Heart left ventricle (tissue), 16 donors: Measurements from ENCODE around the gene PARD3. TPM values are rescaled to one million over a fixed set of nuclear protein-coding genes. Genes with fewer than 3 reads are reported as not detected.

Experiments used
- ATAC-seq, 4 donors: fragments of 200-7000 bp; cut with Tn5 transposase; one replicate each; pipeline ENCODE4 v1.9.1; 2020 to 2022; ENCODE audit warnings: moderate library complexity in 4 of 4, mild to moderate bottlenecking in 3 of 4, moderate number of reproducible peaks in 1 of 4
- DNase-seq, 5 donors: peaks; one replicate each; pipeline ENCODE4 v3.0.0-alpha.2; 2020
- H3K27ac ChIP-seq, 12 donors: fragments of 200-600 bp; sonication (generic) in 4 of 12; one replicate each; pipeline versions ENCODE4 v1.5.0 to v1.8.0; 2016 to 2022; ENCODE audit warnings: mild to moderate bottlenecking in 2 of 12
- H3K27me3 ChIP-seq, 9 donors: fragments of 200-600 bp; sonication (generic) in 2 of 9; one replicate each; pipeline versions ENCODE4 v1.5.1 to v1.8.0; 2016 to 2022; ENCODE audit warnings: mild to moderate bottlenecking in 3 of 9
- H3K36me3 ChIP-seq, 9 donors: fragments of 200-600 bp; sonication (generic) in 2 of 9; one replicate each; pipeline versions ENCODE4 v1.5.0 to v1.8.0; 2018 to 2022; ENCODE audit warnings: mild to moderate bottlenecking in 2 of 9
- H3K4me1 ChIP-seq, 12 donors: fragments of 200-600 bp; sonication (generic) in 4 of 12; one replicate each; pipeline versions ENCODE4 v1.5.0 to v1.8.0; 2016 to 2022; ENCODE audit warnings: mild to moderate bottlenecking in 3 of 12
- H3K4me3 ChIP-seq, 12 donors: fragments of 200-600 bp; sonication (generic) in 4 of 12; one replicate each; pipeline versions ENCODE4 v1.5.0 to v1.8.0; 2017 to 2022; ENCODE audit warnings: mild to moderate bottlenecking in 9 of 12, moderate library complexity in 4 of 12
- H3K9me3 ChIP-seq, 12 donors: fragments of 200-600 bp; sonication (generic) in 4 of 12; one replicate each; pipeline versions ENCODE4 v1.5.0 to v1.8.0; 2016 to 2022; ENCODE audit warnings: mild to moderate bottlenecking in 1 of 12
- CTCF ChIP-seq, 12 donors: fragments of 200-600 bp; sonication (generic) in 4 of 12; IDR thresholded peaks; one replicate each; pipeline versions ENCODE4 v1.5.0 to v1.8.0; 2018 to 2022; ENCODE audit warnings: antibody characterized with exemption in 12 of 12, mild to moderate bottlenecking in 5 of 12
- POLR2A ChIP-seq, 2 donors: fragments of 450-650 bp; IDR thresholded peaks; one replicate each; pipeline ENCODE4 v1.6.1; 2017; ENCODE audit warnings: antibody characterized with exemption in 2 of 2, mild to moderate bottlenecking in 2 of 2, moderate library complexity in 2 of 2
- WGBS, 4 donors: extraction: QIAGEN DNeasy Blood & Tissue Kit in 2 of 4; methylation state at CpG; one replicate each; pipeline versions ENCODE4 v1.1.5 to v1.1.7; 2013 to 2018; 5-methylcytosine and 5-hydroxymethylcytosine counted together
- intact Hi-C, 10 donors: fragments of 100-400 bp; cut with DNase I; formaldehyde crosslinking; loops; one replicate each; pipeline versions ENCODE4 v1.11.1 to v1.14.2; 2022
- polyA plus RNA-seq, 2 donors: library from polyadenylated mRNA; stranded (reverse); fragments of 200-250 nt; gene quantifications; one replicate each; pipeline ENCODE4 v1.2.3, GENCODE V29; 2013
- total RNA-seq, 9 donors: library from RNA; depleted of rRNA in 2 of 9; stranded (reverse); fragments of >200 nt in 2 of 9; fragmentation: NEBNext Ultra II Directional in 3 of 9; extraction: Animal tissue kit (Norgen Biotek cat#: 25700) in 3 of 9; gene quantifications; one replicate each; pipeline versions ENCODE4 v1.1.0 to v1.2.4, GENCODE V29; 2016 to 2023
- donor health status: ischemic (EF 13 %, LVEDD 7.1; RV severe dilation, severe dysfunction).
- donor health status: healthy with polysubstance abuse.
- donor health status: DM: no; HTN: yes; CAD: no.
- donor health status: DM: no; HTN: no; CAD: no.
- donor health status: ischemic (EF 25% LVEDD 6.9; RV normal size, moderate dysfunction).
- donor health status: ischemic (EF 25% LVEDD 5.7; RV mildly dilated, moderate dysfunction).
- donor health status: healthy.
- donor health status: DM: yes; HTN: yes; CAD: no.
- donor health status: ischemic (EF 35%, LVEDD 5.7; RV mildly dilated, moderate dysfunction).
- donor health status: nonischemic (EF 11% LVEDD 7.7; RV severe dilation, severe dysfunction).
- donor health status: DM: yes; HTN: yes; CAD: no.
- donor health status: PGD.
- donor health status: ischemic (EF 29% LVEDD 5.4; RV normal size, mild dysfunction).
- donor health status: nonischemic (EF 23%, LVEDD 6.1; RV moderate dilation, normal function).

The PARD3 gene
- total and polyA plus RNA-seq, 11 donors: 24.8 to 69.7 (median 33.1) TPM

GRCh38 chr10:34486008-34486407 is 329.1 kb downstream of the PARD3 start:
- H3K4me3 ChIP-seq: no peak overlapping the region
- ATAC-seq (no peak), DNase-seq (no peak)
- H3K4me1 ChIP-seq: peaks cover 0 to 1% (median 0%) of the 10 kb centered on the region in 12 donors
- WGBS, 4 donors: 97 to 98% (median 97%) methylated on average over 5 of the region's 5 CpGs
- no peak for TF ChIP-seq POLR2A (IDR thresholded peaks at IDR 0.05)
- TF ChIP-seq CTCF (IDR thresholded peaks at IDR 0.05): no peak
- no peaks in the 10 kb centered on the region for H3K9me3 ChIP-seq
- H3K27ac ChIP-seq: no peak overlapping the region
- H3K27me3 ChIP-seq: no peaks in the 10 kb centered on the region
- intact Hi-C loops: no loop called here
- no peaks in the 10 kb centered on the region for H3K36me3 ChIP-seq

- H3K4me3 ChIP-seq: no peak overlapping the region
- H3K36me3 ChIP-seq: no peaks in the 10 kb centered on the region
- DNase-seq (no peak), ATAC-seq (no peak)
- no peak overlapping the region for H3K27ac ChIP-seq
- peaks cover 0 to 11% (median 0%) of the 10 kb centered on the region in 12 donors for H3K4me1 ChIP-seq
- no peaks in the 10 kb centered on the region for H3K27me3 ChIP-seq
- intact Hi-C loops: no loop called here
- no peaks in the 10 kb centered on the region for H3K9me3 ChIP-seq
- WGBS, 4 donors: 95 to 96% (median 95%) methylated on average over 4 of the region's 4 CpGs
- no peak for TF ChIP-seq CTCF (IDR thresholded peaks at IDR 0.05)
- TF ChIP-seq POLR2A (IDR thresholded peaks at IDR 0.05): no peak
These were observed 330.9 kb downstream of the PARD3 start for GRCh38 chr10:34484164-34484563.

GRCh38 chr10:34480345-34480744 is 334.8 kb downstream of the PARD3 start:
- WGBS, 4 donors: 88 to 95% (median 92%) methylated on average over 4 of the region's 4 CpGs
- no peak for DNase-seq
- no peak for ATAC-seq
- Histone ChIP-seq H3K36me3 (no peaks in the 10 kb centered on the region), H3K27me3 (no peaks in the 10 kb centered on the region), H3K27ac (no peak overlapping the region), H3K9me3 (no peaks in the 10 kb centered on the region), H3K4me1 (peaks cover 0 to 12% (median 0%) of the 10 kb centered on the region in 12 donors), H3K4me3 (no peak overlapping the region)
- TF ChIP-seq POLR2A (IDR thresholded peaks at IDR 0.05) (no peak), CTCF (IDR thresholded peaks at IDR 0.05) (no peak)
- intact Hi-C loops: no loop called here

DNA sequence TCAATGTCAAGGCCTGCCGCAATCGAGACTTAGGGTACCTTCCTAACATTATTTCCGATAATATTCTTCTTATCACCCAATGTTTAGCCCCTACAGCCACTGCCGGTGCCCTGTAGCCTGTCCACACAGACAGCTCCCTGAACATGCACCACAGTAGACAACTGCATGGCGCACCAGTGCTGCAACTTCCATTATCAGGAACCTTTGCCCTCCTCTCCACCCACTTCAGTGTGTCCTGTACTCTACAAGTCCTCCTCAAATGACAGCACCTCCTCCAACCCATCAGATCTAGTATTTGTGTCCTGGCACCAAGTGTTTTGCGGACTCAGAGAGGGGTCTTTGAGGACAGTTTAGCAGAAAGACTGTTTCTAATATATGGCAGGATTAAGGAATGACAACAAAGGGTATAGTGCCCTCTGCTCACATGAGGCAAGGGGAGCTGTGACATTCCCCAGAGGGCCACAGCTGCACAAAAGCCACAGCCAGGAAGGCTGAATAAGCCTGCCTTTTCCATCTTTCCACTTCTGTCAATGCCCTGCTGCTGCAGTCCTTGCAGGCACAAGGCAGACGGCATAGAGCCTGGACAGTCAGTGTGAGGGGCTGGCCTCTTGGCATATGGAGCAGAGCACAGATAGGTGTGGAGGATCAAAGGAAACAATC is 335.4 kb downstream of the PARD3 start:
- no peak for DNase-seq
- no peaks in the 10 kb centered on the region for H3K36me3 ChIP-seq
- intact Hi-C loops: no loop called here
- WGBS, 4 donors: 80 to 84% (median 82%) methylated on average over 7 of the region's 7 CpGs
- ATAC-seq: peak in 3 of 4 donors; percentile 64 to 88 (median 79)
- no peaks in the 10 kb centered on the region for H3K27me3 ChIP-seq
- H3K9me3 ChIP-seq: no peaks in the 10 kb centered on the region
- H3K4me1 ChIP-seq: peaks cover 0 to 12% (median 0%) of the 10 kb centered on the region in 12 donors
- H3K4me3 ChIP-seq: no peak overlapping the region
- H3K27ac ChIP-seq: no peak overlapping the region
- no peak for TF ChIP-seq CTCF (IDR thresholded peaks at IDR 0.05)
- no peak for TF ChIP-seq POLR2A (IDR thresholded peaks at IDR 0.05)
